Lower leg skin (tissue), 4 donors: ENCODE measurements around the gene FGD4. TPM values are rescaled to one million over a fixed set of nuclear protein-coding genes. Genes with fewer than 3 reads are reported as not detected.

Experiments
- DNase-seq, 2 donors: peaks; one replicate each; pipeline ENCODE4 v3.0.0-alpha.2; 2019; ENCODE audit warnings: low spot score in 2 of 2
- H3K4me3 ChIP-seq: fragments of 200-600 bp; sonication (generic); 2 replicates; pipeline ENCODE4 v1.5.1; 2017; ENCODE audit warnings: mild to moderate bottlenecking, low read depth; ENCODE audit not compliant: poor library complexity, severe bottlenecking
- CTCF ChIP-seq, 3 donors: fragments of 450-650 bp; IDR thresholded peaks; one replicate each; pipeline ENCODE4 v1.5.1; 2016; ENCODE audit warnings: antibody characterized with exemption in 3 of 3, mild to moderate bottlenecking in 3 of 3, moderate library complexity in 2 of 3
- POLR2A ChIP-seq, 2 donors: fragments of 450-650 bp; IDR thresholded peaks; one replicate each; pipeline ENCODE4 v1.6.1; 2016 to 2017; ENCODE audit warnings: antibody characterized with exemption in 2 of 2, mild to moderate bottlenecking in 1 of 2, moderate library complexity in 1 of 2
- WGBS, 2 donors: methylation state at CpG; one replicate each; pipeline ENCODE4 v1.1.5; 2018; 5-methylcytosine and 5-hydroxymethylcytosine counted together
- intact Hi-C: fragments of 100-400 bp; cut with DNase I; formaldehyde crosslinking; loops from one replicate; pipeline ENCODE4 v1.15.0; 2023; ENCODE audit warnings: low total_unique reads
- total RNA-seq, 4 donors: library from RNA; depleted of rRNA; stranded (reverse); fragments of >200 nt; gene quantifications; one replicate each; pipeline ENCODE4 v1.1.0, GENCODE V29; 2016

FGD4 gene
- total RNA-seq, 4 donors from 2014 or later = 40.0 to 62.8 (median 52.0) TPM

- TF ChIP-seq CTCF (IDR thresholded peaks at IDR 0.05) = no peak
- no peak for TF ChIP-seq POLR2A (IDR thresholded peaks at IDR 0.05)
- no peak for DNase-seq
- no peak overlapping the region for H3K4me3 ChIP-seq
- intact Hi-C loops = no loop called here
- 47 to 60% methylated on average over 2 of the region's 2 CpGs for WGBS, 2 donors
Measured at GRCh38 chr12:32486158-32486557, 86.8 kb downstream of the FGD4 start.

GRCh38 chr12:32488132-32488531 is 88.8 kb downstream of the FGD4 start:
- WGBS, 2 donors = 58 to 79% methylated on average over 2 of the region's 2 CpGs
- H3K4me3 ChIP-seq = no peak overlapping the region
- intact Hi-C loops = no loop called here
- TF ChIP-seq POLR2A (IDR thresholded peaks at IDR 0.05) = no peak
- no peak for DNase-seq

- 42 to 90% methylated on average over 2 of the region's 2 CpGs for WGBS, 2 donors
- H3K4me3 ChIP-seq = no peak overlapping the region
- intact Hi-C loops = no loop called here
Measured at GRCh38 chr12:32489070-32489469, 89.7 kb downstream of the FGD4 start.

GRCh38 chr12:32490801-32491200 is 91.4 kb downstream of the FGD4 start:
- intact Hi-C loops = no loop called here
- H3K4me3 ChIP-seq = no peak overlapping the region
- DNase-seq = no peak
- TF ChIP-seq POLR2A (IDR thresholded peaks at IDR 0.05) (no peak), CTCF (IDR thresholded peaks at IDR 0.05) (no peak)
- WGBS, 2 donors = 95% methylated on average over 2 of the region's 2 CpGs

More at GRCh38 chr12:32489070-32489469, 89.7 kb downstream of the FGD4 start:
- DNase-seq = no peak
- TF ChIP-seq CTCF (IDR thresholded peaks at IDR 0.05) = no peak
- no peak for TF ChIP-seq POLR2A (IDR thresholded peaks at IDR 0.05)

GRCh38 chr12:32493282-32493681 is 93.9 kb downstream of the FGD4 start:
- DNase-seq = no peak
- 78 to 90% methylated on average over 4 of the region's 4 CpGs for WGBS, 2 donors
- no peak overlapping the region for H3K4me3 ChIP-seq
- TF ChIP-seq CTCF (IDR thresholded peaks at IDR 0.05) = no peak
- no peak for TF ChIP-seq POLR2A (IDR thresholded peaks at IDR 0.05)
- intact Hi-C loops = no loop called here

GRCh38 chr12:32494656-32495055 is 95.3 kb downstream of the FGD4 start:
- TF ChIP-seq CTCF (IDR thresholded peaks at IDR 0.05) = no peak
- TF ChIP-seq POLR2A (IDR thresholded peaks at IDR 0.05) = no peak
- no peak for DNase-seq
- H3K4me3 ChIP-seq = no peak overlapping the region
- intact Hi-C loops = no loop called here
